ENCODE results near the gene TBC1D17.

The TBC1D17 gene

DNA sequence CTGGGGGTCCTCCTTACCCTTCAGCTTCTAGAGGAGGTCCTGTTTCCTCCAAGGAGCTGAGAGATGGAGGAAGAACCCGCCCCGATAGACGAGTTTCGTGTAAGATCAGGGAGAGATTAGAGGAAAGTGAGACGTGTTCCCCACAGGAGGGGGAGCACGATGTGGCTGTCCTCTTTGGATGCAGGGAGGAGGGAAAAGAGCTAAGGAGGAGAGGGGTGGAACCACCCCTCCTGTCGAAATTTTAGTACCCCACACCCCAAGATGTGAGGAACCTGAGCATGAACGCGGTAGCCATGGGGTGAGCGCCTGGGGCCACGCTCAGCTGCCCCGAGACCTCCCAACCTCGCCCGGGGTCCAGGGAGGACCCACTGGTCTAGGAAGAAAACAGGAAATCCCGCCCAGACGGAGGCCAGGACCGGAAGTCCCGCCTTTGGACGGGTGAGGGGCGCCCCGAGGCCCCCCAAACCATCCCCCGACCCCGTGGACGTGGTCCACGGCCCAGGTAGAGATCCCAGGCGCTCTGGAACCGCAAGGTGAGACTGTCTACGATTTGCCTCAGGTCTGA is 1.6 kb upstream of the TBC1D17 start:
- peak in 1 of 3 experiments; percentile 54 for DNase-seq (ENCODE audit: low read depth in 3 of 3)

DNA sequence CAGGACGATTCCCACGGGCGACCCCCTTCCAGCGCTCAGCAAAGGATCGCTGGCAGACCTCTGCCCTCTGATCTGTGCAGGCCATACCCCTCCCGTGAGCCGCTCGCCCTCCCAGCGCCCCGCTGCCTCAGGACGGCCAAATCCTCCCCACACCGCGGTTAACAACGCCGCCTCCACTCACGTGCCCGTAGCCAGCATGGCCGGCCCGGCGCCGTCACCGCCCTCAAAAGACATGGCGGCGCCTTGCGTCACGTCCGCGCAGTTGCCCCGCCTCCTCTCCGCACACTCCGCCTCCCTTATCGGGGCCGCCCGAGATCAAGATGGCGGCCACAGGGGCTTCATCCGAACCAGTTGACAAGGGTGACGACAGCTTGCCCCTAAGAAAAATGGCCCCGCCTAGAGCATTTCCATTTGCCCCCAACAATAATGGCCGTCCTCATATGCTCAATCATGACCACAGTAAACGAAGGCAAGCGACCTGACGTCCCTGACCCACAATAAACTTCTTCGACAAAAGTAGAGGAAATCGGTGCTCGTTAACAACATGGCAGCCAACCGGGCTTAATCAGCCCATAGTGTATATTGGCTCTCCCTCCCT is 981 bp upstream of the TBC1D17 start:
- DNase-seq (ENCODE audit: low read depth in 3 of 3) = peak; percentile 92 to 96 (median 92)

DNA sequence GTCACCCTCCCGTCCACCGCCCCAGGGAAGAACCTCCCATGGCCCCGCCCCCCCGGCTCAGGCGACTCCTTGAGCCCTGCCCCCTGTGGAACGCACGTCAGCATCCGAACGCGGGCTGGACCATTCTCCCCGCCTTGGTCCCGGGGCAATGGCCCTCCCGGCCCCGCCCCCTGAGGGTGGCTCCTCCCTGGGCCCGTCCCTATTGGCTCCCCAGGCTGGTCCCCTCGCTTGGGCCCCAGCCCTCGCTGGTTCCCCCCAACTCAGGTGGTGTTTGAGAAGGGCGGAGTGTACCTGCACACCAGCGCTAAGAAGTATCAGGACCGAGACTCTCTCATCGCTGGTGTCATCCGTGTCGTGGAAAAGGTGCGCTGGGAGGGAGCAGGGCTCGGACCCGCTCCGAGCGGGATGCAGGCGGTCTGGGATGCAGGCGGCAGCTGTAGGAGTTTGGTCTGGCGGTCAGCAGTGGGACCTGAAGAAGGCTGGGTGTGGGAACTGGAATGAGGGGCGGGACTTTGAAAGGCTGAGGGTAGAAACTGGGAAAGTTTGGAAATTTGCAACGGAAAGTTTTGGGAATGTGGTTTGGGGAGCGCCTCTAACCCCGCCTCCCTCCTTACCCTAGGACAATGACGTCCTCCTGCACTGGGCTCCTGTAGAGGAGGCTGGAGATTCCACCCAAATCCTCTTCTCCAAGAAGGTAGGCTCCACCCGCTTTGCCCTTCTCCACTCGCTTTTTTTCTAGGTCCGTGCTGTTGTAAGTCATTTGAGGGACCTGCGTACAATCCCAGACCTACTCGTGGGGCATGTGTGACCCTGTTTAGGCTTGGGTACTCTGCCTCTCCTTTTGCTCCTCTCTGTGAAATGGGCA is 609 bp downstream of the TBC1D17 start:
- DNase-seq (ENCODE audit: low read depth in 3 of 3) = peak; percentile 96 to 100 (median 97)

DNA sequence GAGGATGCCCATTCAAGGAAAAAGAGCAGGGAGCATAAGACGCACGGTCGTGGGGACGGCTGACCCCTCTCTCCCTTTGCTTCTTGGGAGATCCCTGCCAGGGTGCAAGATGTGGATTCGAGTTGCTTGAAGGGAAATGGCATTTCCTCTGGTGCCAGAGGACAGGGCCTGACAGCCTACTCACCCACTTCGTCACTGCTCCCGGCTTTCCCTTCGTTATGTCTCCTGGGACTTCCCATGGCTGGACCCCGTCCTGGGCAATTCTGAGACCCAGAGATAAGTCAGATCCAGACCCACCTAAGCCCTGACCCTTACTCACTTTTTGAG is 1.2 kb downstream of the TBC1D17 start:
- DNase-seq (ENCODE audit: low read depth in 3 of 3) = no peak

- no peak for DNase-seq (ENCODE audit: low read depth in 3 of 3)
Observed at GRCh38 chr19:49879243-49879963, 1.9 kb downstream of the TBC1D17 start.

DNA sequence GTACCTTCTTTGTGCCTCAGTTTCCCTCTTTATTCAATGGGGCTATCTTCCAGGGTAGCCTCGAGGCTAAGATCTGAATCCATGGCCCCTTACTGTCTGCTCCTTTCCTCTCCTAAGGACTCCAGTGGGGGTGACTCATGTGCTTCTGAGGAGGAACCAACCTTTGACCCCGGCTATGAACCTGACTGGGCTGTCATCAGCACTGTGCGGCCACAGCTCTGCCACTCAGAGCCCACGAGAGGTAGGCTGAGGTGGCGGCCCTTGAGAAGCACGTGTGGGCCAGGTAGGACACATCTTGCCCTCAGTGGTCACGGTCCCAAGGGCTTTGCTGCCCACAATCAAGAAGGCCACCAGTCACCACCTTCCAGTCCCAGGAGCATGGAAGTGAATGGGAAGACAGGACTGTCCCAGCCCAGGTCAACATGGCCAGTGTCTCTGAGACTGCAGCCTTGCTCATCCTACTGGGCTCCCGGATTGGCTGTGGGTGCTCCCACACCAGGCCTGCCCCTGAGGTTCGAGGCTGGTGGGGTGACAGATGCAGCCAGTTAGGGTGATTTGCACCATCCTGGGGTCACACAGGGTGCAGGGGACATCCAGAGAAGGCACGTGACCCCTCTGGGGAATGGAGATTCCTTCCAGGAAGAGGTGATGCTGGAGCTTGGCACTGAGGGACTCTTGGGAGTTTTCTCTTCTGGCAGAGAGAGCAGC is 2.8 kb downstream of the TBC1D17 start:
- DNase-seq (ENCODE audit: low read depth in 3 of 3) = no peak

DNA sequence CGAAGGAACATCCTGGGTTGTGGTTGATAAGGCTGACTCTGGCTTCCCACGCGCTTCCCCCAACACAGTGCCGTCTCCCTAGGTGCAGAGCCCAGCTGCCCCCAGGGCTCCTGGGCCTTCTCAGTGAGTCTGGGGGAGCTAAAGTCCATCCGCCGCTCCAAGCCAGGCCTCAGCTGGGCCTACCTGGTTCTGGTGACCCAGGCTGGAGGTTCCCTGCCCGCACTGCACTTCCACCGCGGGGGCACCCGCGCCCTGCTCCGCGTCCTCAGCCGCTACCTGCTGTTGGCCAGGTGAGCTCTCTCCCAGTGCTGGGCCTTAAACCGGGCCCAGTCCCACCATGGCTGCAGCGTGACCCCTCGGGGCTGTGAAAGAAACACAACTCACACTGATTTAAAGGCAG is 3.7 kb downstream of the TBC1D17 start:
- DNase-seq (ENCODE audit: low read depth in 3 of 3) = no peak

- no peak for DNase-seq (ENCODE audit: low read depth in 3 of 3)
Observed at GRCh38 chr19:49881672-49882394, 4.3 kb downstream of the TBC1D17 start.

DNA sequence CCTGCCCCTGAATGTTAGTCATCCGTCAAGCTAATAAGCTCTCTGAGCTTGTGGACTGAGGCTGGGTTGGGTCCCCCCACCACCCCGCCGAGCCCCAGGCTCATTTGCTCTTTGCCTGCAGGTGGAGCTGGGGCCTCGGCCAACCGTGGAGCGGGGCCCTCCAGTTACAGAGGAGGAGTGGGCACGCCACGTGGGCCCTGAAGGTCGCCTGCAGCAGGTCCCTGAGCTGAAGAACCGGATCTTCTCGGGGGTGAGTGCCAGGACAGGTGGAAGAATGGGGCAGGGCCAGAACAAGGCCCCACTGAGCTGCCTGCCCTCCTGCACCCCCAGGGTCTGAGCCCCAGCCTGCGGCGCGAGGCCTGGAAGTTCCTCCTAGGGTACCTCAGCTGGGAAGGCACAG is 5.1 kb downstream of the TBC1D17 start:
- DNase-seq (ENCODE audit: low read depth in 3 of 3) = no peak

GRCh38 chr19:49883094-49883493 is 5.6 kb downstream of the TBC1D17 start:
- no peak for DNase-seq (ENCODE audit: low read depth in 3 of 3)

DNA sequence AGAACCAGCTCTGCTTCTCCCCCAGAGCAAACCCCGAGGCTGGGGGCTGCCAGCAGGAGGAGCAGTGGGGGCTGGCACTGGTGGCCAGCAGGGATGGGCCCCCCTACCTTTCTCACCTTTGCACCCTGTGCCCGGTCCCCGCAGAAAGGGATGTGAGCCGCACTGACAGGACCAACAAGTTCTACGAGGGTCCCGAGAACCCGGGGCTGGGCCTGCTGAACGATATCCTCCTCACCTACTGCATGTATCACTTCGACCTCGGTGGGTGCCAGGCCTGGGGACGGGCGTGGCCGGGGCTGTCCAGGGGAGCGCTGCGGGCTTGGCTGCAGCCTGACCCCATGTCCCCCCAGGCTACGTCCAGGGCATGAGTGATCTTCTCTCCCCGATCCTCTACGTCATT is 6.6 kb downstream of the TBC1D17 start:
- DNase-seq (ENCODE audit: low read depth in 3 of 3) = no peak

- DNase-seq (ENCODE audit: low read depth in 3 of 3) = no peak
Observed at GRCh38 chr19:49884760-49885159, 7.3 kb downstream of the TBC1D17 start.

- DNase-seq (ENCODE audit: low read depth in 3 of 3) = no peak
Observed at GRCh38 chr19:49887037-49887664, 9.6 kb downstream of the TBC1D17 start.

GRCh38 chr19:49887665-49888509 is 10.4 kb downstream of the TBC1D17 start:
- no peak for DNase-seq (ENCODE audit: low read depth in 3 of 3)

DNA sequence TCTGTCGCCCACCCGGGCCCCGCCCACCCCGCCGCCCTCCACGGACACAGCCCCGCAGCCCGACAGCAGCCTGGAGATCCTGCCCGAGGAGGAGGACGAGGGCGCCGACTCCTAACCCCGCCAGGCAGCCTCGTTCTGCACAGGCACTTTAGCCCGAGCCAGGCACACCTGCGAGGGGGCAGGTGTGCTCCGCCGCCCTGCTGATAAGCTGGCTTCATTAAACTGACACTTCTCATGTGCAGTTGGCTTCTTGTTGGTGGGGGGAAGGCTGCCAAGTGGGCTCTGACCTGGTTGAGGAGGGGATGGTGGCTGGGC is 11.0 kb downstream of the TBC1D17 start:
- no peak for DNase-seq (ENCODE audit: low read depth in 3 of 3)

GRCh38 chr19:49889038-49889686 is 11.7 kb downstream of the TBC1D17 start:
- DNase-seq (ENCODE audit: low read depth in 3 of 3) = no peak

DNA sequence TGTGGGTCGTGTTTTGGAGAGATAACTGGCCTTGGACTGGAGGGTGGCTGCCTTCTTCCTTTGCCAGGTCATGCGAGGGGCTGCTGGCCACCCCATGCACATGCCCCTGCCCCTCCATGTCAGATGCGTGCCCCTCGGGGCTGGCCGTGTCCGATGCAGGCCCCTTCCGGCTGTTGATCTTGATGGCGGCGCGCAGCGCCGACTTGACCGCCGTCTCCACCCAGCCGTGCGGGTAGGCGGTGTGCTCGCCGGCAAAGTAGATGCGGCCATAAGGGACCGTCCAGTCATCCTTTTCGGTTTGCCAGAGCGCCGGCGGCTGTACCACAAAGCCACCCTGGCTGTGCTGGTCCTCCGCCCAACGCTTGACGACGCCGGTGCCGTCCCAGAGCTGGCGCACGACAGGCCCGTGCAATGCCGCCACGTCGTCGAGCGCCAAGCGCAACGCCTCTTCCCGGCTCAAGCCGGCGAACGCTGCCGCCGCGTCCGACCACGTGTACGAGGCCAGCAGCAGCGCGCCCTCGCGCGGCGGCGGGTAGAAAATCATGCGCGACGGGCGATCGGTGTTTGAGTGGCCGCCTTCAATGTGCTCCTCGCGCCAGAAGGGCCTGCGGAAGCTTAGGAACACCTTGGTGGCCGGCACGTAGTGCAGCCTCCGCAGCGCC is 12.3 kb downstream of the TBC1D17 start:
- peak in 2 of 3 experiments; percentile 54 to 74 for DNase-seq (ENCODE audit: low read depth in 3 of 3)

DNA sequence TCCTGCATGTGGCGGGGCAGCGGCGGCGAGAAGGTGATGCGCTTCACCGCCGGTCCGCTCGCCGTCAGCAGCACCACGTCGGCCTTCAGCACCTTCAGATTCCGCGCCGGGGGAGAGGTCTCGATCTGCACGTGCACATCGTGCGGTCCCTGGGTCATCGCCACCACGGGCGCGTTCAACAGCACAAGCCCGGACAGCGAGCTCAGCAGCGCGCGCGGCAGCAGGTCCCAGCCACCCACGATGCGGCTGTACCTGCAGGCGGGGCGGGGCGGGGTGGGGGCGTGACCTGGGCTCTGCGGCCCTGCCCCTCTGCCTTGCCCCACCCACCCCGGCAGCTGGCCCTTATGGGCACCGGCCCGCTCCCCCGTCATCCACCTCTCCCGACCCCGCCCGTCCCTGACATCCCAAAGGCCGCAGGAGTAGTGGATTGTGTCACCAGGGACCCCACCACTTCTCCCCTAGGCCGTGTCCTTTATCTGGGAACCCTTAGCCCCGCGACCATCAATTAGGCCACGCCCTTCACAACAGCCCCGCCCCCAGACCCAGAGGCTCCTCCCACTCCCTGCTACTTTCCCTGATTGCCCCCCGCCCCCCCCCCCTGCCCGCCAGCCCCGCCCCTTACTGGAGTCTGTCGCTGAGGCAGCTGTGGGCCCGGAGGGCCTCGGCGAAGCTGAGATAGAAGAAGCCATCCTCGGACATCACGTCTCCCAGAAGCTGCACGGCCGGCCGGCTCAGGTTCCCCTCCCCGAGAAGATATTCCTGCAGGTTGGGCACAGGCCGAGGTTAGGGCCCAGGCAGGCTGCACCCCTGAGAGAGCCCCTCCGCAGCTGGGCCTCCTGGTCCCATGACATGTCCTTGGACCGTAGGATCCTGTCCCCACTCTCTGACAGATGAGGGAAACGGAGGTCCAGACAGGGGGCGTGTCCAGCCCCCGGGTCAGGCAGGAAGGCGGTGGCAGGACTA is 13.1 kb downstream of the TBC1D17 start:
- DNase-seq (ENCODE audit: low read depth in 3 of 3) = peak in 1 of 3 experiments; percentile 68

Measured in stimulated activated CD4-positive, alpha-beta T cell treated with anti-CD3 and anti-CD28 coated beads, TNF-alpha, amount 100 ng/mL, for 24 hours (primary cell).